ENCODE results near the gene OR2S2.

Gene OR2S2

DNA sequence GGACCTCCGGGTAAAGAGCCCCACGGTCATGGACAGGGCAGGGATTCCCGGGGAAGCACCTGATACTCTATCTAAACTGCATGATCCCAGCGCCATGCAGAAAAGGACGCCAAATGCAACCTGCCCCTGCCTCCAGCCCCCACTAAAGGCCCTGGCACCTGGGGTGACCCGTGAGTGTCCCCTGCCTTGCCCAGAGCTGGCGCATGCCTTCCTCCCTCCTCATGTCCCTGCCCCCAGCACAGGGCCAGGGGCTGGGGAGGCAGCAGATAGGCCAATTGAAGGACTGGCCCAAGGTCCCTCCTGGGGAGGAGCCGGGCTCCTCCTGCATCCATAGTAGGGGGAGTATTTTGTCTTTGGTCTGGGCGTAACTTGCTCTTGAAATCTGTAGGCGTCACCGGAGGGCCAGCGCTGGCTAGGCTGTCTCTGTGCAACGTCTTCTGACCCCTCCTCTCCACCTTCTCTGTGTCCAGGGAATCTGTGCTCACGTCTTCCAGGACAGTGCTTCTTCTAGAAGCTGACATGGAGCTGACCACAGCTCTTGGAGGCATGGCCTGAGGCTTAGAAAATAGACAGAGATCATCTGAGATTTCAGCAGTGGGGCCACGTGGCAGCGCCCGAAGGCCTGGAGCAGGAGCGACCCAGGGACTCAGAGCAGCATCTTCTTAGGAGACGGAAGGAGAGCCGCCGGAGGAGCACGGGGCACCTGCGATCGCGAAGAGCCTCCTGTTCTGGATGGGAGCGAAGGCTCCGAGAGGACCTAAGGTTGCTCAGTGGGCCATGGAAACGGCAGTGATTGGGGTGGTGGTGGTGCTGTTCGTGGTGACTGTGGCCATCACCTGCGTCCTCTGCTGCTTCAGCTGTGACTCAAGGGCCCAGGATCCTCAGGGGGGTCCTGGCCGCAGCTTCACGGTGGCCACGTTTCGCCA is 48.0 kb downstream of the OR2S2 start:
- intact Hi-C loops (cut with DNase I; ENCODE audit: low total_unique reads), result no loop called here
- Histone ChIP-seq H3K4me1 (peaks cover 11 to 92% (median 79%) of the 10 kb centered on the region in 4 donors), H3K4me3 (peak overlapping the region in 1 of 2 donors; percentile 6), H3K27me3 (no peaks in the 10 kb centered on the region), H3K27ac (peak overlapping the region; percentile 88 to 98), H3K36me3 (no peaks in the 10 kb centered on the region), H3K9me3 (no peaks in the 10 kb centered on the region)
- TF ChIP-seq, protein P1, sequence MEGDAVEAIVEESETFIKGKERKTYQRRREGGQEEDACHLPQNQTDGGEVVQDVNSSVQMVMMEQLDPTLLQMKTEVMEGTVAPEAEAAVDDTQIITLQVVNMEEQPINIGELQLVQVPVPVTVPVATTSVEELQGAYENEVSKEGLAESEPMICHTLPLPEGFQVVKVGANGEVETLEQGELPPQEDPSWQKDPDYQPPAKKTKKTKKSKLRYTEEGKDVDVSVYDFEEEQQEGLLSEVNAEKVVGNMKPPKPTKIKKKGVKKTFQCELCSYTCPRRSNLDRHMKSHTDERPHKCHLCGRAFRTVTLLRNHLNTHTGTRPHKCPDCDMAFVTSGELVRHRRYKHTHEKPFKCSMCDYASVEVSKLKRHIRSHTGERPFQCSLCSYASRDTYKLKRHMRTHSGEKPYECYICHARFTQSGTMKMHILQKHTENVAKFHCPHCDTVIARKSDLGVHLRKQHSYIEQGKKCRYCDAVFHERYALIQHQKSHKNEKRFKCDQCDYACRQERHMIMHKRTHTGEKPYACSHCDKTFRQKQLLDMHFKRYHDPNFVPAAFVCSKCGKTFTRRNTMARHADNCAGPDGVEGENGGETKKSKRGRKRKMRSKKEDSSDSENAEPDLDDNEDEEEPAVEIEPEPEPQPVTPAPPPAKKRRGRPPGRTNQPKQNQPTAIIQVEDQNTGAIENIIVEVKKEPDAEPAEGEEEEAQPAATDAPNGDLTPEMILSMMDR (IDR thresholded peaks at IDR 0.05), result no peak
- DNase-seq, result no peak

DNA sequence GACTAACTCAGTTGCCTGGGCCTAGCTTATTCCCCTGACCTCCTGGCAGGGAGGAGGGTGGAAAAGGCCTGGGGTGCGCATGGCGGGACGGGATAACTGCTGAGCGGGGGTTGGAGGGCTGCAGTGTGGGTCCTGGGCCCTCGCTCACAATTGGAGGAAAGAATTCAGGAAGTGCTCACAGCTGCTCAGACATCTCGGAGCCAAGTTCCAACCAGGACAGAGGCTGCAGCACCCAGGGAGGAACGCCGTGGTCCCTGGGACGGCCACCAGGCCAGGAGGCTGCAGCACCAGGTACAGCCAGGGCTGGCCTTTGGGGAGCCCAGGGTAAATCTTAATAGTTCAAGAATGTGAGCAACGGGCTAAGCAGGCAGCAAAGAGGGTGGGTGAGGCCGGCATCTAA is 48.7 kb downstream of the OR2S2 start, which contains the start of gene SPAAR:
Gene SPAAR, plus strand, starts transcription at position 217 of the 400 bp plus-strand sequence. CDS start 974 bp downstream, outside the sequence.
- peak within 1 kb of the TSS; percentile 88 to 98 for H3K27ac ChIP-seq
- H3K9me3 ChIP-seq, result no peaks in the 10 kb centered on the region
- no peaks in the 10 kb centered on the region for H3K36me3 ChIP-seq
- H3K4me1 ChIP-seq, result peaks cover 11 to 92% (median 82%) of the 10 kb centered on the region in 4 donors
- intact Hi-C loops (cut with DNase I; ENCODE audit: low total_unique reads), result no loop called here
- no peaks in the 10 kb centered on the region for H3K27me3 ChIP-seq
- no peak for DNase-seq
- TF ChIP-seq, protein P1 (IDR thresholded peaks at IDR 0.05), result no peak
- peak within 1 kb of the TSS; percentile 47 to 57 for H3K4me3 ChIP-seq

DNA sequence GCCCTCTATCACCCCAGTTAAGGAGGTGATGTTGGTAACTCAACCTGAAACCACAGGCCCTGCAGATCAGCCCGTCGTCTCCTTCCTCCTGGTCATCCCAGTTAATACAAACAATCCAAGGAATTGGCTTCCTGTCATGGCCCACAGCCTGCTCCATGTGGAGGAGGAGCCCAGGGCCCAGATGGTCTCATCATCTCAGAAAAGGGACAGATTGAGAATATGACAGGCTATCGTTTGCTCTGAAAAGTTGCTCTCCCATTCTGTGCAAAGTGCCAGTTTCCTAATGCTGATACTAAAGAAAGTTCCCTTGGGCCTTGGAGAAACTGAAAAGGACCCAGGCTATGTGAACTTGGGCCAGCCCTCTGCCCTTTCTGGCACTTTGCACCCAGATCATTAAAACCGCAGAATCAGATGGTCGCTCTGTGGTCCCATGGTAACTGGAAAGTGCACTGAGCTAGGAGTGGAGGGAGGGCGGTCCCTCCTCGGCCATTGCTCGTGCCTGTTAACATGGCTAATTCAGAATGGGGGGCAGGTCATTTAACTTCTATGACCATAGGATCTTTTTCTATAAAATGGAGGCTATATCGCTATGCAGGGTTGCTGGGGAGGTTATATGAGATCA is 49.3 kb downstream of the OR2S2 start:
- no peaks in the 10 kb centered on the region for H3K27me3 ChIP-seq
- no peak for DNase-seq
- no peaks in the 10 kb centered on the region for H3K9me3 ChIP-seq
- H3K27ac ChIP-seq, result peak overlapping the region; percentile 88 to 98
- peak overlapping the region; percentile 47 to 57 for H3K4me3 ChIP-seq
- TF ChIP-seq, protein P1 (IDR thresholded peaks at IDR 0.05), result no peak
- peaks cover 11 to 96% (median 88%) of the 10 kb centered on the region in 4 donors for H3K4me1 ChIP-seq
- intact Hi-C loops (cut with DNase I; ENCODE audit: low total_unique reads), result no loop called here
- H3K36me3 ChIP-seq, result no peaks in the 10 kb centered on the region

DNA sequence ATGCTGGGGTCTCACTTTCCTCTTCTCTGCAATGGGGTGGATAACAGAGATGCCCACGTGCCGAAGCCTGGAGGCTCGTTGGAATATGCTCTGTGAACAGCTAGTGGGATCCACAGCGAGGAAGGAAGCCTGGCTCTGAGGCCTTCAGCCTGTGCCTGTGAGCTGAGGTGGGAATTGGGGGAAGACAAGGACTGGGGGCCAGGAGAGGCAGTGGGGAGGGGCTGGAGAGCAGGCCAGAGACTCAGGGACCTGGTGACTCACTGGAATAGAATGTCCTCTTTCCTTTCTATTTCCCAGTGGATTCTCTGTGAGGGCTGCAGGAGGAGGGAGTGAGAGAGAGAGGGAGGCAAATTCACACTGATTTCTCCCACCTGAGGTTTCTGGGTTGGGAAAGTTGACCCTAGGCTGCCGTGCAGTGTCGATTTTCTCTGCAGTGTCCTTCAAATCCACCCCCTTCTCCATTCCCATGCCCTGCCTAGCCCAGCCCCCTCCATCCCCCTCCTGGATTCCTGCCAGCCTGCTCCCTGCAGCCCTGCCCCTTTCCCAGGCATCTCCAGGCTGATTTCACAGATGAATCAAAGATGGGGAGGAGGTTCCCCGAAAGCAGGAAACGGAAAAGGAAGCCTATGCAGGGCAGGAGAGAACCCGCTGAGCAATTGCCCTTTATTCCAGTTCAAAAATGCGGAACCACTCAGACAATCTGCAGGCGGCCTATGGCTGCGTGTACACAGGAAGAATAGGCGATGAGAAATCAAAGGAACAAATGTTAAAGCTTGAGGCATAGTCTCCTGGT is 50.0 kb downstream of the OR2S2 start:
- TF ChIP-seq, protein P1 (IDR thresholded peaks at IDR 0.05), result no peak
- peak; percentile 74 to 89 for DNase-seq
- no peaks in the 10 kb centered on the region for H3K27me3 ChIP-seq
- H3K4me3 ChIP-seq, result peak overlapping the region; percentile 47 to 57
- H3K9me3 ChIP-seq, result no peaks in the 10 kb centered on the region
- intact Hi-C loops (cut with DNase I; ENCODE audit: low total_unique reads), result no loop called here
- no peaks in the 10 kb centered on the region for H3K36me3 ChIP-seq
- peaks cover 11 to 99% (median 91%) of the 10 kb centered on the region in 4 donors for H3K4me1 ChIP-seq
- peak overlapping the region; percentile 88 to 98 for H3K27ac ChIP-seq
